Heart left ventricle (tissue), 13 donors: Measurements from ENCODE around the gene VGLL4.

ENCODE experiments used
- POLR2A ChIP-seq, 2 donors: fragments of 450-650 bp; IDR thresholded peaks; one replicate each; pipeline ENCODE4 v1.6.1; 2017; ENCODE audit warnings: antibody characterized with exemption in 2 of 2, mild to moderate bottlenecking in 2 of 2, moderate library complexity in 2 of 2
- TF ChIP-seq, protein P1 (sequence below), 12 donors: fragments of 200-600 bp; sonication (generic) in 4 of 12; IDR thresholded peaks; one replicate each; pipeline versions ENCODE4 v1.5.0 to v1.8.0; 2018 to 2022; ENCODE audit warnings: antibody characterized with exemption in 12 of 12, mild to moderate bottlenecking in 5 of 12
- donor health status: ischemic (EF 13 %, LVEDD 7.1; RV severe dilation, severe dysfunction).
- donor health status: DM: no; HTN: yes; CAD: no.
- donor health status: DM: no; HTN: no; CAD: no.
- donor health status: ischemic (EF 25% LVEDD 6.9; RV normal size, moderate dysfunction).
- donor health status: ischemic (EF 25% LVEDD 5.7; RV mildly dilated, moderate dysfunction).
- donor health status: ischemic (EF 35%, LVEDD 5.7; RV mildly dilated, moderate dysfunction).
- donor health status: nonischemic (EF 11% LVEDD 7.7; RV severe dilation, severe dysfunction).
- donor health status: DM: yes; HTN: yes; CAD: no.
- donor health status: PGD.
- donor health status: ischemic (EF 29% LVEDD 5.4; RV normal size, mild dysfunction).
- donor health status: nonischemic (EF 23%, LVEDD 6.1; RV moderate dilation, normal function).

GRCh38 chr3:11535243-11535960 lies 108.3 kb downstream of the VGLL4 start:
- TF ChIP-seq, protein P1, sequence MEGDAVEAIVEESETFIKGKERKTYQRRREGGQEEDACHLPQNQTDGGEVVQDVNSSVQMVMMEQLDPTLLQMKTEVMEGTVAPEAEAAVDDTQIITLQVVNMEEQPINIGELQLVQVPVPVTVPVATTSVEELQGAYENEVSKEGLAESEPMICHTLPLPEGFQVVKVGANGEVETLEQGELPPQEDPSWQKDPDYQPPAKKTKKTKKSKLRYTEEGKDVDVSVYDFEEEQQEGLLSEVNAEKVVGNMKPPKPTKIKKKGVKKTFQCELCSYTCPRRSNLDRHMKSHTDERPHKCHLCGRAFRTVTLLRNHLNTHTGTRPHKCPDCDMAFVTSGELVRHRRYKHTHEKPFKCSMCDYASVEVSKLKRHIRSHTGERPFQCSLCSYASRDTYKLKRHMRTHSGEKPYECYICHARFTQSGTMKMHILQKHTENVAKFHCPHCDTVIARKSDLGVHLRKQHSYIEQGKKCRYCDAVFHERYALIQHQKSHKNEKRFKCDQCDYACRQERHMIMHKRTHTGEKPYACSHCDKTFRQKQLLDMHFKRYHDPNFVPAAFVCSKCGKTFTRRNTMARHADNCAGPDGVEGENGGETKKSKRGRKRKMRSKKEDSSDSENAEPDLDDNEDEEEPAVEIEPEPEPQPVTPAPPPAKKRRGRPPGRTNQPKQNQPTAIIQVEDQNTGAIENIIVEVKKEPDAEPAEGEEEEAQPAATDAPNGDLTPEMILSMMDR (IDR thresholded peaks at IDR 0.05) = no peak
- no peak for TF ChIP-seq POLR2A (IDR thresholded peaks at IDR 0.05)
